Neural cell (in vitro differentiated cells): ENCODE measurements around the gene SEPTIN8. TPM values are rescaled to one million over a fixed set of nuclear protein-coding genes. Genes with fewer than 3 reads are reported as not detected.
A peak's percentile ranks its signal among the peaks of the same experiment; 100 is the strongest.

Experiments
- H2AFZ ChIP-seq: fragments of 200-600, 300-800 bp; sonication (generic), shearing (Covaris generic); 2 replicates; pipeline ENCODE4 v1.6.0; 2014; ENCODE audit warnings: low read depth, mild to moderate bottlenecking, antibody characterized with exemption, low read length, moderate library complexity
- H3F3A ChIP-seq: fragments of 200-600 bp; shearing (Covaris generic); 2 replicates; pipeline ENCODE4 v1.6.1; 2016; ENCODE audit warnings: mild to moderate bottlenecking, moderate library complexity, mixed read lengths, antibody characterized with exemption, low read length; ENCODE audit not compliant: insufficient read depth, poor library complexity, severe bottlenecking
- H3K27ac ChIP-seq: fragments of 200-600, 300-800 bp; sonication (generic), shearing (Covaris generic); 2 replicates; pipeline ENCODE4 v1.5.1; 2014; ENCODE audit warnings: mild to moderate bottlenecking, low read length, moderate library complexity
- H3K27me3 ChIP-seq: fragments of 300-800, 200-600 bp; sonication (generic), shearing (Covaris generic); 2 replicates; pipeline ENCODE4 v1.6.0; 2014; ENCODE audit warnings: mild to moderate bottlenecking, low read depth, low read length, moderate library complexity; ENCODE audit not compliant: insufficient read depth
- H3K36me3 ChIP-seq: fragments of 300-800, 200-600 bp; sonication (generic), shearing (Covaris generic); 2 replicates; pipeline ENCODE4 v1.5.1; 2014; ENCODE audit warnings: mild to moderate bottlenecking, antibody characterized with exemption, low read length, moderate library complexity; ENCODE audit not compliant: insufficient read depth
- H3K4me2 ChIP-seq: fragments of 300-800, 200-600 bp; sonication (generic), shearing (Covaris generic); 2 replicates; pipeline ENCODE4 v1.6.0; 2014; ENCODE audit warnings: mild to moderate bottlenecking, low read length
- H3K4me3 ChIP-seq: fragments of 300-800, 200-600 bp; sonication (generic), shearing (Covaris generic); 2 replicates; pipeline ENCODE4 v1.5.1; 2014; ENCODE audit warnings: mild to moderate bottlenecking, low read length, moderate library complexity
- H3K79me2 ChIP-seq: fragments of 200-600 bp; shearing (Covaris generic); replicated peaks from 2 replicates; pipeline ENCODE4 v1.6.0; 2014; ENCODE audit warnings: mild to moderate bottlenecking, low read length, moderate library complexity; ENCODE audit not compliant: insufficient read depth
- H3K9ac ChIP-seq: fragments of 300-800, 200-600 bp; sonication (generic), shearing (Covaris generic); 2 replicates; pipeline ENCODE4 v1.6.1; 2016; ENCODE audit warnings: mild to moderate bottlenecking, low read length, mixed read lengths
- H3K9me2 ChIP-seq: fragments of 200-600 bp; shearing (Covaris generic); 2 replicates; pipeline ENCODE4 v1.6.1; 2016; ENCODE audit warnings: mild to moderate bottlenecking, low read length, mixed read lengths; ENCODE audit not compliant: insufficient read depth
- H3K9me3 ChIP-seq: fragments of 200-600, 300-800 bp; sonication (generic), shearing (Covaris generic); 2 replicates; pipeline ENCODE4 v1.6.1; 2016; ENCODE audit warnings: mild to moderate bottlenecking, mixed run types, low read length, moderate library complexity, mixed read lengths
- H4K20me1 ChIP-seq: fragments of 200-600 bp; shearing (Covaris generic); 2 replicates; pipeline ENCODE4 v1.6.1; 2016; ENCODE audit warnings: mild to moderate bottlenecking, mixed run types; ENCODE audit not compliant: insufficient read depth
- EP300 ChIP-seq: fragments of 450-650 bp; conservative IDR thresholded peaks from 2 replicates; pipeline ENCODE4 v1.6.1; 2014; ENCODE audit warnings: antibody characterized with exemption, mild to moderate bottlenecking, moderate library complexity; ENCODE audit not compliant: poor library complexity, severe bottlenecking
- EZH2 ChIP-seq: fragments of 200-600, 300-800 bp; shearing (Covaris generic), sonication (generic); IDR thresholded peaks from 2 replicates; pipeline ENCODE4 v1.6.1; 2014; ENCODE audit warnings: antibody characterized with exemption, low read length, borderline replicate concordance, mild to moderate bottlenecking; ENCODE audit not compliant: insufficient read depth, poor library complexity, severe bottlenecking
- MXI1 ChIP-seq: fragments of 450-650 bp; conservative IDR thresholded peaks from 2 replicates; pipeline ENCODE4 v1.6.1; 2014; ENCODE audit warnings: antibody characterized with exemption, mild to moderate bottlenecking; ENCODE audit not compliant: poor library complexity, severe bottlenecking
- POLR2AphosphoS5 ChIP-seq: IDR thresholded peaks from 2 replicates; pipeline ENCODE4 v1.6.1; 2012
- RAD21 ChIP-seq: fragments of 450-650 bp; conservative IDR thresholded peaks from 2 replicates; pipeline ENCODE4 v1.6.1; 2014; ENCODE audit warnings: antibody characterized with exemption, mild to moderate bottlenecking, moderate library complexity
- REST ChIP-seq: IDR thresholded peaks from 2 replicates; pipeline ENCODE4 v1.6.1; 2012; ENCODE audit warnings: borderline replicate concordance
- TAF1 ChIP-seq: IDR thresholded peaks from 2 replicates; pipeline ENCODE4 v1.6.1; 2012; ENCODE audit warnings: low read depth
- polyA minus RNA-seq: library from RNA; depleted of rRNA, polyadenylated mRNA; stranded (reverse); fragments of >200 nt; gene quantifications from 2 replicates; pipeline ENCODE4 v1.2.3, GENCODE V29; 2014
- polyA plus RNA-seq: library from polyadenylated mRNA; depleted of rRNA; stranded (reverse); fragments of >200 nt; gene quantifications from 2 replicates; pipeline ENCODE4 v1.2.3, GENCODE V29; 2014

Gene SEPTIN8, protein sequence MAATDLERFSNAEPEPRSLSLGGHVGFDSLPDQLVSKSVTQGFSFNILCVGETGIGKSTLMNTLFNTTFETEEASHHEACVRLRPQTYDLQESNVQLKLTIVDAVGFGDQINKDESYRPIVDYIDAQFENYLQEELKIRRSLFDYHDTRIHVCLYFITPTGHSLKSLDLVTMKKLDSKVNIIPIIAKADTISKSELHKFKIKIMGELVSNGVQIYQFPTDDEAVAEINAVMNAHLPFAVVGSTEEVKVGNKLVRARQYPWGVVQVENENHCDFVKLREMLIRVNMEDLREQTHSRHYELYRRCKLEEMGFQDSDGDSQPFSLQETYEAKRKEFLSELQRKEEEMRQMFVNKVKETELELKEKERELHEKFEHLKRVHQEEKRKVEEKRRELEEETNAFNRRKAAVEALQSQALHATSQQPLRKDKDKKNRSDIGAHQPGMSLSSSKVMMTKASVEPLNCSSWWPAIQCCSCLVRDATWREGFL
- polyA plus RNA-seq: 33.6 and 37.7 TPM in 2 replicates
- polyA minus RNA-seq: 41.0 and 41.4 TPM in 2 replicates

- Histone ChIP-seq H3K9me2 (no peaks in the 10 kb centered on the region), H3K4me3 (peak within 1 kb of the TSS; percentile 83), H3K9ac (peak within 1 kb of the TSS; percentile 72), H3F3A (no peaks in the 10 kb centered on the region), H3K36me3 (no peaks in the 10 kb centered on the region), H4K20me1 (no peaks in the 10 kb centered on the region), H3K79me2 (peaks cover 21% of the 10 kb centered on the region), H3K27me3 (peaks cover 8% of the 10 kb centered on the region), H2AFZ (peak within 1 kb of the TSS; percentile 79), H3K9me3 (no peaks in the 10 kb centered on the region), H3K4me2 (peak within 1 kb of the TSS; percentile 52), H3K27ac (peak within 1 kb of the TSS; percentile 30)
- no peak for TF ChIP-seq EZH2
- no peak for TF ChIP-seq RAD21
- peak; percentile 25 for TF ChIP-seq POLR2AphosphoS5
- TF ChIP-seq TAF1: no peak
- TF ChIP-seq MXI1: peak; percentile 11
Observed at GRCh38 chr5:132777209-132778069, at the start of gene SEPTIN8. Gene SEPTIN8 (minus strand): TSS chr5:132777239. CDS start chr5:132777137, 102 bp downstream.

DNA sequence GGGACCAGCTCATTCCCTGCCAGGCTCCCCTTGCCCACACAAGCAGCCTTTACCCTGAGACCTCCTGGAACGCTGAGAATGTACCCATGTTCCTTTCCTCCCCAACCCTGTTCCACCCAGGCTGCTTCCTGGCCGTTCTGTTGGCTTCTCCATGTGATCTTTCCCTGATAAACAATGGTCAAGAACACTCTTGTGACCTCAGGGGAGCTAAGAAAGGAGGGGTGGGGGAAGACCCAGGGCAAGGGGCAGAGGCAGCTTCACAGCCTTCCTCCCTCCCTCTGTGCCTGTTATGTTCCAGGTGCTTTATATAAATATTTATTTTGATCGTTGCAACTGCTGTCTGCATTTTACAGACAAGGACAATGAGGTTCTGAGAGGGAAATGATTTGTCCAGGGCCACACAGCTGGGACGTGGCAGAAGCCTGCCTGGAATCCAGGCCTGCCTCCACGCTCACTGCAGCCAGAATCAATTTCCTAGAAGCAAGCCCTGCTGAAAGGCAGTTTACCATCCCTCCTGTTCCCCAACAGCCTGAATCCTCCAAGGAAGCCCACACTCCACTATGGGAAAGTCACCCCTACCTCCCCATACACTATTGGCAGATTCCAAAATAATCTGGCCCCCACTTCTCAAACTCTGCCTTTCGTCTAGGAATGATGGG is 49.5 kb upstream of the SEPTIN8 start:
- H2AFZ ChIP-seq: no peak overlapping the region
- no peaks in the 10 kb centered on the region for H3F3A ChIP-seq
- H3K27ac ChIP-seq: no peak overlapping the region
- no peaks in the 10 kb centered on the region for H4K20me1 ChIP-seq
- TF ChIP-seq MXI1 (no peak), EP300 (no peak), EZH2 (no peak), RAD21 (no peak), REST (no peak)
- H3K27me3 ChIP-seq: peaks cover 85% of the 10 kb centered on the region
- no peaks in the 10 kb centered on the region for H3K9me3 ChIP-seq
- H3K36me3 ChIP-seq: no peaks in the 10 kb centered on the region
- H3K4me2 ChIP-seq: no peak overlapping the region
- no peak overlapping the region for H3K4me3 ChIP-seq
- no peaks in the 10 kb centered on the region for H3K9me2 ChIP-seq
- H3K79me2 ChIP-seq: no peaks in the 10 kb centered on the region
- no peak overlapping the region for H3K9ac ChIP-seq
